Stimulated activated CD4-positive, alpha-beta T cell treated with anti-CD3 and anti-CD28 coated beads, Interleukin-1b, Interleukin-23, amount 100 ng/mL, for 1 hour (primary cell): ENCODE data around the gene ZNF48.
"Not testable (repeated sequence)": the region's sequence is repeated elsewhere in the genome, so short reads cannot be mapped to it uniquely, and the experiment has no call there.

ENCODE experiments used
- DNase-seq, 2 donors: peaks; one replicate each; pipeline ENCODE4 v3.0.0-alpha.2; 2020; ENCODE audit warnings: low read depth in 2 of 2

Gene ZNF48

DNA sequence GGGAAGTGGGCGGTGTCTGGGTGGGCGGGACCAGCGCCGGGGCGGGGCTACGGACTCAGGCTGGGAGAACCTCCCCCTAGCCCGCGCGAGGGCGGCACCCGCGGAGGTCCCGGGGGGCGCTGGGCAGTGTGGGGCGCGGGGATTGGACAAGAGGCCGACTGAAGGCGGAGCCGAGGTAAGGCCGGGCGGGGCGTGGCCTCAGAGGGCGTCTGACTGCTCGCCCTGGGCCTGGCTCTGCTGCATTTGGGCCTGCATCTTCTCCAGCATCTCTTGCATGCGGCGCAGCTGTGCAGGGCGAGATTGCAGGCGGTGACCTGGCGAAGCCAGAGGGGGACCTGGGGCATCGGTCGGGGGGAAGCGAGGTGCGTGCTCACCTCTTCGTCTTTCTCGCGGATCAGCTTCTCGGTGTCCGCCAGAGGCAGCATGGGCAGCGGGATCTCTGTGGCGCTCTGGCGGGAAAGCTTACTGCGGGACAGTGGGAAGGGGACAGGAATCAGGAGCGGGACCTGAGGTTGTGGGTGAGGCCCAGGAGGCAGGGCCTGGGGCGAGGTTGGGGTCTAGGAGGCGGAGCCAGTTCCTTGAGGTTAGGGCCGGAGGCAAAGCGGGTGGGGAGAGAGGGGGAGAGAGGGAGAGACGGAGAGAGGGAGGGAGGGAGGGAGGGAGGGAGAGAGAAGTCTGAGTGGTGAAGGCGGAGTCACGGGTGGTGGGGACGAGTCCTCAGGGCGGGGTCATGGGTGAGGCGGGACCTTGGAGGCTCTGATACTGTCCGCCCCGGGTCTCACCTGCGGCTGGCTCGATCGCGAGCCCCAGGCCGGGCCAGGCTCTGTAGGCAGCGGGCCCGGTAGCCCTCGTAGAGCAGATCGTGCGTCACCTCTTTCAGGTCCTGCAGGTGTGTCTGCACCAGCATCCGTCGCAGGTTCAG is 16.7 kb upstream of the ZNF48 start:
- peak; percentile 99 to 100 for DNase-seq

- DNase-seq = no peak
These were observed 15.9 kb upstream of the ZNF48 start for GRCh38 chr16:30379158-30379783.

GRCh38 chr16:30380072-30380802 is 15.0 kb upstream of the ZNF48 start:
- DNase-seq = no peak

- no peak for DNase-seq
These were observed 14.4 kb upstream of the ZNF48 start for GRCh38 chr16:30380803-30381208.

DNA sequence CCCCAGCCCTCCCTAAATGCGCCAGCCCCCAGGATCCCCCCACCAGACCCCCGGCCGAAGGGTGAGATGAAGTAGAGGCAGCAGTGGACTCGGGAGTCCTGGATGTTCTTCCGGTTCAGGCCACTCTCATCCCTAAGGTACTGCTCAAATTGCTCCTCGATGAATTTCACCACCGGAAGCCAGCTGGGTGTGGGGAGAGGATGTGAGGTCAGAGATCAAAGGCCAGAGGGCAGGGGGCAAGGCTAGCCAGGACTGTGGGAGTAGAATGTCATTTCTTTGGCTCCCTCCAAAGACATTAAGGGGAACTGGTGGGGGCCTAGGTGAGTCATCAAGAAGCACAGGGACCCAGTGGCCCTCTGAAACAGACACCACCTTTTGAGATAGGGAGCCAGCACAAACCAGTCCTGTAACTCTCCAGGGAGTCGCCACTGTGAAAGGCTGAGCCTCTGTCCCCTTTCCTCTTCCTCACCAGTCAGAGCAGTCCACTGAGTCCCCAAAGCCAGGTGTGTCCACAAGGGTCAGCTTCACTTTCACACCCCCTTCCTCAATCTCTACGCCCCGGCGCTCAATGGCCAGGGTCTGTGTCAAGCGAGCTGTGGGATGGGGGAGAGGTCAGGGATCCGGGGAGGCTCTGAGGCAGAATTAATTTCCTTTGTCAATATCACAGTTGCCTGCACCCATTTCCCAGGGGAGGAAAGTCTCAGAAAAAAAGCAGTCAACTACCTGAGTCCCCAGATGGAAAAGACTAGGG is 13.8 kb upstream of the ZNF48 start:
- no peak for DNase-seq

DNA sequence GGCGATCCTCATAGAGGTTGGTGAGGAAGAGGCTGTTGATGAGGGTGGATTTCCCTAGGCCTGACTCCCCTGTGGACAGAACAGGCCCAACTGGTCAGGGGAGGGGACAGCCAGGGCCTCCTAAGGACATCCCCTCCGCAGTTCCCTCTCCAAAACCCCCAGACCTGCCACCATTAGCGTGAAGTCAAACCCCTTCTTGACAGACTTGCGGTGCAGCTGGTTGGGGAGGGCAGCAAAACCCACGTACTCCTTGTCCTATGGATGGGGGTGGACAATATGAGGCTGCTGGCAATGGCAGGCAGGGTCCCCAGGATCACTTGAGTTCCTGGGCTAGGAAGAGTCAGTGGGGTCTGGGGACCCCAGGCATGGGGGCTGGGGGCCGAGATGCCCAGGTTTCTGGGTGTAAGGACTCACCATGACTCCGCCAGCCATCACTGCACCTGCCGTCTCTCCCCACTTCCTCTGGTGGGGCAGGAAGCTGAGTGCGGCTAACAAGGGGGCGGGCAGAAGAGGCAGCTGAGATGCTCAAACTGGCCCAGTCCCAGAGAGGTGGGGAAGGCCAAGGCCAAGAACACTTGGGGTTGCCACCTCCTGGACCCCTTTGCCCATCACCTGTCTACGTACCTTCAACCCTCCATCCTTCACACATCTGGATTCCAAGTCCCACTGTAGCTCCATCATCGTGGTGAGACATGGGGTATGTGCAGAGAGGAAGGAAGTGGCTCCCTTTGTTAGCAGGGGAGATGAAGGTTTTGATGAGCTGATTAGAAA is 12.9 kb upstream of the ZNF48 start, which contains the start of gene SEPTIN1:
Gene SEPTIN1 (minus strand): TSS at position 451 of the 771 bp plus-strand sequence. CDS start 19 bp downstream, at position 432.
- DNase-seq = no peak

DNA sequence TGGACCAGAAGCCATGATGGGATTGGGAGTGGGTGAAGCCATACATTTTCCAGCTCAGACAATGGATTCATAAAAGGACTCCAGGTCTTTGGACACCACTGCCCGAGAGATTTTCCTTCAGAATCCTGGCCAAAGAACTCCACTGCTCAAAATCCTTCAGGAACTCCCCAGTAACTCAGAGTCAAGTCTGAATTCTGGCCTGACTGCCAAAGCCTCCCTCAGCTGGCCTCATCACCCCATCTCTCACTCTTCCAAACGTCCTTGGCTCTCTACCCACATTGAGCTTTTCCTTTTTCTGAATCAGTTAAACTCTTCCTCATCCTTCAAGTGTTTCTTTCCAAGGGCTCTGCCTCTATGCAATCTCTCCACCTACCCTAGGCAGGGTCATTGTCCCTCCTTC is 11.7 kb upstream of the ZNF48 start:
- DNase-seq = no peak

DNA sequence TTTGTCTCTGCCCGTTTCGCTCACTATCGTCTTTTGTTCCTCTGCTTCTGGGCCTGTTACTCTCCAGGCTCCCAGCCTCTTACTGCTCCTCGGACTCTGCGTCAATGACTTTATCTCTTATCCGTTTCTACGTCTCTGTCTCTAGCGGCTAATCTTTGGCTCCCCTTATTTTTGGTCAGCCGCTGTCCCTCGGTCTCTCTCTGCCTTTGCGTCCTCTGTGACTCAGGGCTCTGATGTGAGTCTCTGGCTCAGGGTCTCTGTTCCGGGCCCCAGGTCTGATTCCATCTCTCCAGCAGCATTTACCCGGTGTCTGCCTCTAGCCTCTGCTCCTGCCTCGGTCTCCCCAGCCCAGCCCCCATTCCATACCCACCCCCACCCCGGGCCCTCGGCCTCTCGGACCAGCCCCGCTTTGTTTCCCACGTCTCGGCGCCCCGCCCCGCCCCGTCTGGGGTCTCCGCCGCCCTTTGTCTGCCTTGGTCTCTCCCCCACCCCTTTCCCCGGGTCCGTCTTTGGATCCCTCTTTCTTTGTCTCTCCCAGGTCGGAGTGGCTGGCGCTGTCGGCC is 547 bp upstream of the ZNF48 start:
- DNase-seq = no peak

DNA sequence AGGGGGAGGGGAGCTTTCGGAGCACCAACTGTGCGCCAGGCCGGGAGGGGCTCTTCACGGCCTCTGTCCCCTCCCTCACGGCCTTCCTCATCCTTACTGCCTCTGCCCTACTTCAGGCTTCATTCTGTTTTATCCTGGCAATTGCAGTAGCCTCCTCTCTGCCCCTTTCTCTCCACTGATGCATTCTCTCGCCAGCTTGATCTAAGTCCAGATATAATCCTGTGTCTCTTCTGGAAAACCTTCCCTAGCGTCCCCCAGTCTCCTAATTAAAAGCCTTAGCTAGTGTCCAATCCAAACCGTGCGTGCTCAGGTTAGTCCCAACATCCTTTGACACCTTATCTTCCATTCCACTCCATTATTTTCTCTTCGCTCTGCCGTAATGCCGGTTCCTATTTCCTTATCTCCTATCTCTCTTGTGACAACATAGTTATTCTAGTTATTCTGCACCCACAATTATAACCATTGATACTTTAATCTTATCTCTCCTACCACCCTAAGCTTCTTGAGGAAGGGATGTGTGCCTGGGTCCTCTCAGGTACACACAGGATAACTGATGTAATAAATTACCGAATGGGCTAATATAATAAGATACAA is 869 bp downstream of the ZNF48 start:
- no peak for DNase-seq

DNA sequence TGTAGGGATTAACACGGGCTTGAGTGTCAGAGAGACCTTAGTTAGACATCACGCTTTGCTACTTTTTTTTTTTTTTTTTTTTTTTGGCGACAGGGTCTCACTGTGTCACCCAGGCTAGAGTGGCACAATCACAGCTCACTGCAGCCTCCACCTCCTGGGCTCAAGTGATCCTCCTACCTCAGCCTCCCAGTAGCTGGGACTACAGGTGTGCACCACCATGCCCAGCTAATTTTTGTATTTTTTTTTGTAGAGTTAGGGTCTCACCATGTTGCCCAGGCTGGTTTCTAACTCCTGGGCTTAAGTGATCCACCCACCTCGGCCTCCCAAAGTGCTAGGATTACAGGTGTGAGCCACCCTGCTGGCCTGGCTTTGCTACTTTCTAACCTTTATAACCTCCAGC is 1.4 kb downstream of the ZNF48 start:
- not testable (repeated sequence) for DNase-seq

DNA sequence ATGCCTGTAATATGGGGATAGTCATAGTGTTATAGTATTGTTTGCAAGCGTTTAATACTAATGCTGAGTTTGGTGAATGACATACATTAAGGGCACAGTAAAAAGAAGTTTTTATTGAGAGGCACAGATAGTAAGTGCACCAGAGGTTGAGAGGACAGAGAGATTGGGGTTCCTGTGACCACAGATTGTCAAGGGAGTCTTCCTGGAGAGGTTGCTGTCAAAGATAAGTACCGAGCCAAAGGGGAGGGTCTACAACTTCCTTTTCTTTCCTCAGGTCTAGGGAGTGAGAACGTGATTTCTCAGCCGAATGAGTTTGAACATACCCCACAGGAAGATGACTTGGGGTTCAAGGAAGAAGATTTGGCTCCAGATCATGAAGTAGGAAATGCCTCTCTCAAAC is 1.8 kb downstream of the ZNF48 start:
- DNase-seq = no peak

DNA sequence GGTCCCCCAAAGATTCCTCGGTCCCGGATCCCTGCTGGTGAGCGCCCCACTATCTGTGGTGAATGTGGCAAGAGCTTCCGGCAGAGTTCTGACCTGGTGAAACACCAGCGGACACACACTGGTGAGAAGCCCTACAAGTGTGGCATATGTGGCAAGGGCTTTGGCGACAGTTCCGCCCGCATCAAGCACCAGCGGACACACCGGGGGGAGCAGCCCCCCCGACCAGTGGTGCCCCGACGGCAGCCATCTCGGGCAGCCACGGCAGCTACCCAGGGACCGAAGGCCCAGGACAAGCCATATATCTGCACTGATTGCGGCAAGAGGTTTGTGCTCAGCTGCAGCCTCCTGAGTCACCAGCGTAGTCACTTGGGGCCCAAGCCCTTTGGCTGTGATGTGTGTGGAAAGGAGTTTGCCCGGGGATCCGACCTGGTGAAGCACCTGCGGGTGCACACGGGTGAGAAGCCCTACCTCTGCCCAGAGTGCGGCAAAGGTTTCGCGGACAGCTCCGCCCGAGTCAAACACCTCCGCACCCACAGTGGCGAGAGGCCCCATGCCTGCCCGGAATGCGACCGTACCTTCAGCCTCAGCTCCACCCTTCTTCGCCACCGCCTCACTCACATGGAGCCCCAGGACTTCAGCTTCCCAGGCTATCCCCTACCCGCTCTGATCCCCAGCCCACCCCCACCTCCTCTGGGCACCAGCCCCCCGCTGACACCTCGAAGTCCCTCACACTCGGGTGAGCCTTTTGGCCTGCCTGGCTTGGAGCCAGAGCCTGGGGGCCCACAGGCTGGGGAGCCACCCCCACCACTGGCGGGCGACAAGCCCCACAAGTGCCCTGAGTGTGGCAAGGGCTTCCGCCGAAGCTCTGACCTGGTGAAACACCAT is 2.8 kb downstream of the ZNF48 start:
- DNase-seq = no peak

- no peak for DNase-seq
These were observed 3.6 kb downstream of the ZNF48 start for GRCh38 chr16:30398661-30399434.

- no peak for DNase-seq
These were observed 4.4 kb downstream of the ZNF48 start for GRCh38 chr16:30399435-30400186.

GRCh38 chr16:30401768-30402425 is 6.7 kb downstream of the ZNF48 start:
- DNase-seq = no peak

- no peak for DNase-seq
These were observed 11.5 kb downstream of the ZNF48 start for GRCh38 chr16:30406795-30407101.

GRCh38 chr16:30407102-30407803 is 12.0 kb downstream of the ZNF48 start, which contains the start of gene ZNF771:
Gene ZNF771 (plus strand): TSS chr16:30407606. CDS start chr16:30408054, 448 bp downstream.
- DNase-seq = peak; percentile 75 to 92
